Osteocyte (in vitro differentiated cells): Measurements from ENCODE around the gene HACD2. TPM values are rescaled to one million over a fixed set of nuclear protein-coding genes. Genes with fewer than 3 reads are reported as not detected.

Experiments used
- DNase-seq: peaks from one replicate; pipeline ENCODE4 v3.0.0; 2021; ENCODE audit warnings: mixed read lengths; ENCODE audit not compliant: unreplicated experiment; ENCODE audit errors: extremely low spot score
- H3K27ac Mint-ChIP-seq: one replicate; pipeline ENCODE4 v1.8.0; 2021; ENCODE audit warnings: mild to moderate bottlenecking, mixed read lengths; ENCODE audit not compliant: unreplicated experiment
- H3K27me3 Mint-ChIP-seq: one replicate; pipeline ENCODE4 v1.8.0; 2021; ENCODE audit warnings: mixed read lengths; ENCODE audit not compliant: unreplicated experiment
- H3K36me3 Mint-ChIP-seq: one replicate; pipeline ENCODE4 v1.8.0; 2021; ENCODE audit warnings: mixed read lengths; ENCODE audit not compliant: unreplicated experiment
- H3K4me1 Mint-ChIP-seq: one replicate; pipeline ENCODE4 v1.8.0; 2021; ENCODE audit warnings: mixed read lengths; ENCODE audit not compliant: unreplicated experiment
- H3K4me3 Mint-ChIP-seq: one replicate; pipeline ENCODE4 v1.8.0; 2021; ENCODE audit warnings: mild to moderate bottlenecking, moderate library complexity, mixed read lengths; ENCODE audit not compliant: unreplicated experiment
- H3K9me3 Mint-ChIP-seq: one replicate; pipeline ENCODE4 v1.8.0; 2021; ENCODE audit warnings: mixed read lengths; ENCODE audit not compliant: unreplicated experiment
- CTCF ChIP-seq: fragments of 200-600 bp; sonication (generic); IDR thresholded peaks from 2 replicates; pipeline ENCODE4 v1.5.0; 2021; ENCODE audit warnings: antibody characterized with exemption, mild to moderate bottlenecking, moderate library complexity
- total RNA-seq: library from RNA; stranded (reverse); gene quantifications from 2 replicates; pipeline ENCODE4 v1.2.1, GENCODE V29; 2021

The HACD2 gene
- total RNA-seq, 1 donor from 2014 or later = 63.8 TPM

GRCh38 chr3:123611082-123611481 lies 26.2 kb upstream of the HACD2 start:
- no peak overlapping the region for H3K27ac Mint-ChIP-seq
- H3K36me3 Mint-ChIP-seq = peaks cover 2% of the 10 kb centered on the region
- no peaks in the 10 kb centered on the region for H3K27me3 Mint-ChIP-seq
- H3K4me1 Mint-ChIP-seq = peaks cover 33% of the 10 kb centered on the region
- H3K4me3 Mint-ChIP-seq = no peak overlapping the region
- no peaks in the 10 kb centered on the region for H3K9me3 Mint-ChIP-seq
- DNase-seq = no peak
- TF ChIP-seq CTCF = no peak

GRCh38 chr3:123610331-123610730 lies 25.5 kb upstream of the HACD2 start:
- Mint-ChIP-seq H3K36me3 (peaks cover 2% of the 10 kb centered on the region), H3K9me3 (no peaks in the 10 kb centered on the region), H3K27me3 (no peaks in the 10 kb centered on the region), H3K27ac (no peak overlapping the region), H3K4me1 (peaks cover 39% of the 10 kb centered on the region), H3K4me3 (no peak overlapping the region)
- no peak for DNase-seq
- no peak for TF ChIP-seq CTCF

GRCh38 chr3:123609063-123609462 lies 24.2 kb upstream of the HACD2 start:
- no peaks in the 10 kb centered on the region for H3K9me3 Mint-ChIP-seq
- H3K4me3 Mint-ChIP-seq = no peak overlapping the region
- peaks cover 1% of the 10 kb centered on the region for H3K36me3 Mint-ChIP-seq
- H3K27me3 Mint-ChIP-seq = no peaks in the 10 kb centered on the region
- DNase-seq = no peak
- TF ChIP-seq CTCF = no peak
- H3K4me1 Mint-ChIP-seq = peaks cover 49% of the 10 kb centered on the region
- no peak overlapping the region for H3K27ac Mint-ChIP-seq

- no peaks in the 10 kb centered on the region for H3K27me3 Mint-ChIP-seq
- H3K9me3 Mint-ChIP-seq = no peaks in the 10 kb centered on the region
- H3K36me3 Mint-ChIP-seq = no peaks in the 10 kb centered on the region
- no peak for DNase-seq
- no peak overlapping the region for H3K27ac Mint-ChIP-seq
- H3K4me3 Mint-ChIP-seq = no peak overlapping the region
- TF ChIP-seq CTCF = no peak
- H3K4me1 Mint-ChIP-seq = peaks cover 44% of the 10 kb centered on the region
Observed at GRCh38 chr3:123608263-123608937, 23.5 kb upstream of the HACD2 start.

GRCh38 chr3:123606527-123606926 lies 21.7 kb upstream of the HACD2 start:
- no peaks in the 10 kb centered on the region for H3K27me3 Mint-ChIP-seq
- TF ChIP-seq CTCF = no peak
- H3K27ac Mint-ChIP-seq = no peak overlapping the region
- no peaks in the 10 kb centered on the region for H3K9me3 Mint-ChIP-seq
- H3K36me3 Mint-ChIP-seq = no peaks in the 10 kb centered on the region
- DNase-seq = no peak
- H3K4me3 Mint-ChIP-seq = no peak overlapping the region
- peaks cover 41% of the 10 kb centered on the region for H3K4me1 Mint-ChIP-seq
